NCI-H2029 treated with DMSO at 0.1 percent for 48 hours (cell line): ENCODE data around the gene ETFA.

Experiments used
- DNase-seq: peaks from one replicate; lab custom pipeline; 2025; lab: John Stamatoyannopoulos, UW

Gene ETFA

GRCh38 chr15:76215634-76216033, 95.6 kb downstream of the ETFA start:
- DNase-seq = no peak

DNA sequence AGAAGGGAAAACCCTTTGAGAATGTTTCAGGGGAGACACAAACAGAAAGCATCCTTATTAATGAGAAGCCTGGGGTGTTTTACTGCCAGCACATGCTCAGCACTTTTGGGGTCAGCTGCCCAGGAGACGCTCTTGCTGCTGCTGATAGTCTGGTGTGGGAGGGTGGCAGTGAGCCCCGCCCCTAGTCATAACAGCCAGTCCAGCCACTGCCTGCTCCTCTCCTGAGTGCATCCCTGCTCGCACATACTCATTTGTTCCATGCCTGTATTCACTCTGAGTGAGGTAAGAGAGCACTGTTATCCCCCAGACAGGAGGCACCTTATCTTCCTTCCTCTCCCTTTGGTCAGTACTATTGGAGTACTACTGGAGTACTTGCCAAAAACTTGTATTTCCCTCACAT, 101.3 kb downstream of the ETFA start:
- no peak for DNase-seq

- DNase-seq = no peak
These were observed 101.7 kb downstream of the ETFA start for GRCh38 chr15:76209523-76209922.

DNA sequence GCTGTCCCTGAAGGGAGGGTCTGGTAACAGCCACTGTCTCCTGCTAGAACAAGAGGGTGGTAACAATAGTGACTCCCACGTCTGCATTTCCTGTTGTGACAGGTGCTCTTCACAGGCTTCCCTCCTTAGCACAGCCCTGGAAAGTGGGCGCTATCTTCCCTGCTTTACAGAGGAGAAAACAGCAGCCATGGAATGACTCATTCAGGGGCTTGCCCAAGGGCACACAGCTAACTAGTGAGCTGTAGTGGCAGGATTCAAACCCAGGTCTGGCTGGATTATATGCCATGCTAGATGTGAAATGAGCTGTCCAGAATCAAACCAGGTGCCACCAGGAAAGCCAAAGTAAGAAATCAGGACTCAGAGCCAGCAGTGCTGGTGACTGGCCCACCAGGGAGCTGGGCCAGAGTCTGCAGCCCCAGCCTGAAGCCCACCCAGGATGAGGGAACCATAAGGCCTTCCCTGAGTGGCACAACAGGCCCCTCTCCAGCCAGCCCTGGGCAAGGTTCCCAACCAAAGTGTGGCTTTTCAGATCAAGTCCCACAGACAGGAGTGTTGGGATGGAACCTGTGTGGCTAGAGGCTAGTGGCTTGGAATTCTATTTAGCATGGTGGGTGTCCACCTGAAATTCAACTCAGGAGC, 102.4 kb downstream of the ETFA start:
- no peak for DNase-seq

DNA sequence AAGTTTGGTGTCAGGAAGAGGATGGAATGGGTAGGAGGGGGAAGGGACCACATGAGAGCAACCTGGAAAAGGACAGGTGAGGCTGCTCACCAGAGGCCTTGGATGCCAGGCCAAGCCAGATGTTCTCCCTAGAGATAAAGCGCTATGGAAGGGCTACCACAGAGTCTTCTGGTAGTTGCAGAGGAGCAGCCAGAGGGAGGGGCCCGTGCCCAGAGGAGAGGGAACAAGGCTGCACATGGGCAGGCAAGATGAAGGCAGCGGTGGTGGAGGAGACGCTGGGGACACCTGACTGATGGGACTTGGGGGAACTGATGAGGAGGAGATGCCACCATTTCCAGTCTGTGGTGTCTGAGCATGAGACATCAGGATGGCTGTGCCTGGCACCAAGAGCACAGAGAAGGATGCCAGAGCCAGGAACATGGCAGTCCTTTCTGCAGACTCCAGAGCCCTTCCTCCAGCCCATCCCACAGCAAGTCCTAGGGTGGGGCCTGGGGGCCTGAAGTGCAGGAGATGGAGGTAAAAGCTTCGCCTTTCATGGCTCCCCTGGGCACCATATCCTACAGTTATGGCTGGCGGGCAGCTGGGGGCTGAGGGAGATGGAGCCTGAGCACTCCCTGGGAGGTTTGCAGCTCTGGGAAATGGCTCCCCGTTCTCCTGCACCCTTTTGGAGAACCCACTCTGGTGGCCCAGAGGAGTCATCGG, 103.0 kb downstream of the ETFA start:
- DNase-seq = no peak

GRCh38 chr15:76206325-76206976, 104.8 kb downstream of the ETFA start:
- peak; percentile 84 for DNase-seq

- no peak for DNase-seq
These were observed 106.3 kb downstream of the ETFA start for GRCh38 chr15:76204916-76205460.

DNA sequence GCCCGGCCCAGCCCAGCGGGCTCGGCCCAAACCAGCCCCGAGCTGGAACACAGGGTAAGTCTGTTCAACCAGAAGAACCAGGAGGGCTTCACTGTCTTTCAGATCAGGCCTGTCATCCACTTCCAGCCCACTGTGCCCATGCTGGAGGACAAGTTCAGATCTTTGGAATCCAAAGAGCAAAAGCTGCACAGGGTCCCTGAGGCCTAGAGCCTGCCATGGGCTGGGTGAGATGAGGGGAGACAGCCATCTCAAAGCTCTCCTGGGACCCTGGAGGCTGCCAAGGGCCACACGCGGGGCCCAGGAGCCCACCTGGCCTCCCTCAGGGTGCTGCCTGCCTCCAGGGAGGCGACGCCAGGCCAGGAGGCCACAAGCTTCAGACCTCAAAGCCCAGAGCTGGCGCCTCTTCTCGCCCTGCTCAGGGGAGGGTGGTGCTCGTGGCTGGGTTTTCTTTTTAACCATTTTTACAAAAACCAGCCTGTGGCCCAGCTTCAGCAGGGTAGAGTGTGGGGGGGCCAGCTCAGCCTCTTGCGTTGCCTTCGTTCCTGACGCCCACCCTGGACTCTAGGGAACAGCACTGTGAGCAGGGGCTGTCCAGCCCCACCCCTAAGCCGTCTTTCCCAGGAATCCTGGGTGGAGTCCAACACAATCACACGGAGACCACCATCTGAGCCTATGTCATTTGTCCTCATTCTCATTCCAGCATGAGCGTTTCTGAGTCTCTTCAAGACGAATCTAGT, 107.0 kb downstream of the ETFA start:
- no peak for DNase-seq

- no peak for DNase-seq
These were observed 107.7 kb downstream of the ETFA start for GRCh38 chr15:76203346-76204108.

- DNase-seq = no peak
These were observed 109.6 kb downstream of the ETFA start for GRCh38 chr15:76201536-76202255.

GRCh38 chr15:76200641-76201105, 110.6 kb downstream of the ETFA start:
- no peak for DNase-seq

- no peak for DNase-seq
These were observed 111.2 kb downstream of the ETFA start for GRCh38 chr15:76200083-76200465.

- DNase-seq = no peak
These were observed 111.9 kb downstream of the ETFA start for GRCh38 chr15:76199106-76200082.

DNA sequence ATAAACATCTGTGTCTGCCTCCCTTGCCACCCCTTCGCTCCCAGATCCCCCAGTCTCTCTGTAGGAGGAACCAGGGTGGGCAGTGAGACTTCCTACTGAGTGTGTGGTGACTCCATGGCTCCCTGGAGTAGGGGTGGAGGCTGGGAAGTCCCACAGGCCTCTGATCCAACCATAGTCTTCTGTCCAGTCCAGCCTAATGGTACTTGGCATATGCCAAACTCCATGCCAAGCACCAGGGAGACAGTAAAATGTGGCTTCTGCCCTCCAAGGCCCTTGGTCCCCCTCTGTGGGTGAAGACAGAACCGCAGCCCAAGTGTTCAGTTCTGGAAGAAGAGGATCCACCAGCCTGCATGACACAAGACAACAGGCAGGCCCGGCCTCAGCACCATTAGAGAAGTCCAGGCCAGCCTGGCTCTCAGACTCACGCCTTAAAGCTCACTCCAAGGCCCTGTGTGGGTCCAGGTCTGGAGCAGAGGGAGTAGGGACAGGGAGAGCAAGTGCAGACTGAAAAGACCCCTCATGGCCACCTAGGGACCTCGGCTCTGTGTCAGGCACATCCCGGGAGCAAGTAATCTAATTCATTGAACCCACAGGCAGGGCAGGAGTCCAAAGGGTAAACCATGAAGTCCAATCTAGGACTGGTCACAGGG, 112.7 kb downstream of the ETFA start:
- no peak for DNase-seq

DNA sequence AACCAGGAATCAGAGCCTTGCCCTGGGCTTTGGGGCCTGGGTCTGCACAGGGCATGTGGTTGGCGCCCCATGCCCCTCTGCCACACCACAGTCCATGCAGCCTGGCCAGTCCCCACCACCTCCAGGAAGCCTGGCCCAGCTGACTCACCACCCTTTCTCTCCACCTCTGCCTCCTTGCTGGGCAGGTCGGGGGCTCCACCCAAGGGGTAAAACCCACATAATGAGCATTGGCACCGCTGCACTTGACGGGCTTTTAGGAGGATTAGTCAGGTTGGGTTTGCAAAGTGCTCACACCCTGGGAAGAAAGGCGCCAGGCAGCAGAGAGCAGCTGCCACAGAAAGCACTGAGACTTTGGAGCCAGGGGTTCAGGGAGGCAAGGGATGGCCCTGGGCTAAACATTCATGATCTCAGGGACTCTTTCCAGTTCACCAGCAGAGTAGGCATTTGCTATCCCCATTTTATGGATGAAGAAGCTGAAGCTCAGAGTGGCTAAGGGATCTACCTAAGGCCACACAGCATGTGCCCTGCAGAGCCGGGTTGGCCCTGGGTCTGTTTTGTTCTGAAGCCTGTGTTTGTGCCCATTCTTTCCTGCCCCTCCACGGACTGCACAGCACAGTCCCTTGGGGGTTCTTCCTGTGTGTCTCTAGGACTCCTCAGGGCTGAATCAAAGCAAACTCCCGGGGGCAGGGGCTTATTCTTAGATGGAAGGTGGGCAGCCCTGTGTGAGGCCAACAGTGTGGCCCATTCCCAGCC, 113.4 kb downstream of the ETFA start:
- DNase-seq = no peak

- no peak for DNase-seq
These were observed 114.7 kb downstream of the ETFA start for GRCh38 chr15:76196269-76197231.
